Measurements from ENCODE around the gene DNMT3A.

The DNMT3A gene

DNA sequence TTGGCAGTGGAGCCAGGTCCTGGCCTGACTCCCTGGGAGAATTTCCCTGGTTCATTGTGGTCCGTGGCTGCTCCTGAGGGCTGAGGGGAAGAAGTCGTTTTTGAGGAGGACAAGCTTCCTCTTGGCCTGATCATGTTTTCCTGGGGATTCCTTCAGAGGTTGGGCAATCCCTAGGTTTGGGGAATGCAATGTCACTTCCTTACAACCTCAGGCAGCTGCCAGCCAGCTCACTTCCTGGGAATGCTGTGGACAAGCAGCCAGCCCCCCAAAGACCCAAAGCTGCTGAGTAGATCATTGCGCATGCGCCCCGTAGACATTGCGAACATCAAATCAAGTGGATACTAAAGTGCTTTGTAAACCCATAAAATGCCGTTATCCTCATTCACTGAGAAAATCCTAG lies 7.7 kb upstream of the DNMT3A start:
- TF ChIP-seq, protein P1, sequence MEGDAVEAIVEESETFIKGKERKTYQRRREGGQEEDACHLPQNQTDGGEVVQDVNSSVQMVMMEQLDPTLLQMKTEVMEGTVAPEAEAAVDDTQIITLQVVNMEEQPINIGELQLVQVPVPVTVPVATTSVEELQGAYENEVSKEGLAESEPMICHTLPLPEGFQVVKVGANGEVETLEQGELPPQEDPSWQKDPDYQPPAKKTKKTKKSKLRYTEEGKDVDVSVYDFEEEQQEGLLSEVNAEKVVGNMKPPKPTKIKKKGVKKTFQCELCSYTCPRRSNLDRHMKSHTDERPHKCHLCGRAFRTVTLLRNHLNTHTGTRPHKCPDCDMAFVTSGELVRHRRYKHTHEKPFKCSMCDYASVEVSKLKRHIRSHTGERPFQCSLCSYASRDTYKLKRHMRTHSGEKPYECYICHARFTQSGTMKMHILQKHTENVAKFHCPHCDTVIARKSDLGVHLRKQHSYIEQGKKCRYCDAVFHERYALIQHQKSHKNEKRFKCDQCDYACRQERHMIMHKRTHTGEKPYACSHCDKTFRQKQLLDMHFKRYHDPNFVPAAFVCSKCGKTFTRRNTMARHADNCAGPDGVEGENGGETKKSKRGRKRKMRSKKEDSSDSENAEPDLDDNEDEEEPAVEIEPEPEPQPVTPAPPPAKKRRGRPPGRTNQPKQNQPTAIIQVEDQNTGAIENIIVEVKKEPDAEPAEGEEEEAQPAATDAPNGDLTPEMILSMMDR (IDR thresholded peaks at IDR 0.05; ENCODE audit: low read depth, low read length): no peak
- no peak overlapping the region for H3K4me3 ChIP-seq (replicated peaks in 1 of 2; ENCODE audit: low read depth in 2 of 2, low read length in 2 of 2)
- DNase-seq (ENCODE audit: low read depth in 2 of 2): peak; percentile 64 to 76

DNA sequence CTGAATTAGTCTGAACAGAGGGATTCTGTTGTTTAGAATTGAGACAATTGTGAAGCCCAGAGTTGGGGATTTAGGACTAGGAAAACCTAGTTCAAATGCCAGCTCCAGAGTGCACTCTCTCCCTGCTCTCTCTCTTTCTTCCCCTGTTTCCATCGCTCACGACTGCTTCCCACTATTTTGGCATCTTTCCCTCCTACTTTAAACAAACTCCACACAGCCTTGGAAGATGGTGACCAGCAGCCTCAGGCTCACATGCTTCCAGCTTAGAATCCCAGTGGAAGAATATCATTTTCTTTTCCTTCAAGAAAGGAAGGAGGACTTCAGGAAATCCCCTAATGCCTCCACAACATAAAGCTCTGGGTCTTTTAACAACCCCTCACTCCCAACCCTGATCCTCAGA lies 6.1 kb upstream of the DNMT3A start:
- no peak for DNase-seq (ENCODE audit: low read depth in 2 of 2)
- TF ChIP-seq, protein P1 (IDR thresholded peaks at IDR 0.05; ENCODE audit: low read depth, low read length): no peak
- no peak overlapping the region for H3K4me3 ChIP-seq (replicated peaks in 1 of 2; ENCODE audit: low read depth in 2 of 2, low read length in 2 of 2)

DNA sequence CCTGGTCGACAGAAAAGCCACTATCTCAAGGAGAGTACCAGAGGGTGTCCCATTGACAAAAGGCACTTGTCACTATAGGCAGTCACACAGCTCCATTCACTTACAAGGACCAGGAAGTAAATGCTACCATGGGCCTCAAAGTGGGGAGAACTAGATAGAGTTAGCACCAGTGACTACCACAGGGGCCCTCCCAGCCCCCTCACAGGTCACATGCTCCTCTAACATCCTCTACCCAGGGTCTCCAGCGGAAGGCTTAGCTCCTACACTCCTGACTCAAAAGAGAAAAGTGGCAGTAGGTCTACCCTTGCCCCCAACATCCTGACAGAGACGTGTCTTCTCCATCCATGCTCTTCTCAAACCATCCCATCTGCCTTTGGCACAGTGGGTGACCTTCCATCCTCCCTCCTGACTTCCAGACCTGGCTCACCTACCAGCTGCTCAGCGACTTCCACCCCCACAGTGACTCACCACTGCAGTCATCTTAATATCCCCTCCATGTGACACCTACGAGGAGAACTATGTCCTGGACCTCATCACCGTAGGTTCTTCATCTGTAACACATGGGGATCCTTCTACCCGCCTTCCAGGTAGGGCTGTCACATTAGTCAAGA lies 5.6 kb upstream of the DNMT3A start:
- H3K4me3 ChIP-seq (replicated peaks in 1 of 2; ENCODE audit: low read depth in 2 of 2, low read length in 2 of 2): no peak overlapping the region
- DNase-seq (ENCODE audit: low read depth in 2 of 2): peak in 1 of 2 donors; percentile 33
- TF ChIP-seq, protein P1 (IDR thresholded peaks at IDR 0.05; ENCODE audit: low read depth, low read length): no peak

DNA sequence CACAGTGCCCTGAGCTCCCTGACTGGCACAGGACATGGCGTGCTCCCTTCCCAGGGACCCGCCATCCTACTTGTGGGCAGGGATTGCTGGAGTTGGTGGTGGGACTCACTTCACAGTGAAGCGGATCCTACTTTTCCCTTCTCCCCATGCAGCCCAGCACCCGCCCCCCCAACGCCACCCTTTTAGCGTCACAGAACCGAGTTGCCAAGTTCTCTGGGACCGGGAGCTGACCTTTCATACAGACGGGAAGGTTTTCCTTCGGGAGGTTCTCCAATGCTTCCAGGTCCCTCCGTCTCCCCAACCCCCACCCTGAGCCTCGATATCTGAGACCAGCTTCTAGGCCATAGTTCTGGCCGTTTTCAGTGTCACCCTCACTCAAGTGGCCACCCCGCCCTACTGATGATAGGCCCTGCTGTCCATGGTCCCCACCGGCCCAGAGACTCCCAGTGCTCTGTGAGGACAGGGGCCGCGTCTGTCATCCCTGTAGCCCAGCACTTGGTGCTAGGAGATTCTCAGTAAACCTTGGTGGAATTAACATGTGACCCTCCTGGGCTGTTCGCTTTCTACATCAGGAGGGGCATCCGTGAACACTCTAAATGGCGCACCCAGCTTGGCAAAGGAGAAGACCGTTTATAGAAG lies 1.6 kb upstream of the DNMT3A start:
- DNase-seq (ENCODE audit: low read depth in 2 of 2): no peak
- no peak overlapping the region for H3K4me3 ChIP-seq (replicated peaks in 1 of 2; ENCODE audit: low read depth in 2 of 2, low read length in 2 of 2)
- TF ChIP-seq, protein P1 (IDR thresholded peaks at IDR 0.05; ENCODE audit: low read depth, low read length): no peak

DNA sequence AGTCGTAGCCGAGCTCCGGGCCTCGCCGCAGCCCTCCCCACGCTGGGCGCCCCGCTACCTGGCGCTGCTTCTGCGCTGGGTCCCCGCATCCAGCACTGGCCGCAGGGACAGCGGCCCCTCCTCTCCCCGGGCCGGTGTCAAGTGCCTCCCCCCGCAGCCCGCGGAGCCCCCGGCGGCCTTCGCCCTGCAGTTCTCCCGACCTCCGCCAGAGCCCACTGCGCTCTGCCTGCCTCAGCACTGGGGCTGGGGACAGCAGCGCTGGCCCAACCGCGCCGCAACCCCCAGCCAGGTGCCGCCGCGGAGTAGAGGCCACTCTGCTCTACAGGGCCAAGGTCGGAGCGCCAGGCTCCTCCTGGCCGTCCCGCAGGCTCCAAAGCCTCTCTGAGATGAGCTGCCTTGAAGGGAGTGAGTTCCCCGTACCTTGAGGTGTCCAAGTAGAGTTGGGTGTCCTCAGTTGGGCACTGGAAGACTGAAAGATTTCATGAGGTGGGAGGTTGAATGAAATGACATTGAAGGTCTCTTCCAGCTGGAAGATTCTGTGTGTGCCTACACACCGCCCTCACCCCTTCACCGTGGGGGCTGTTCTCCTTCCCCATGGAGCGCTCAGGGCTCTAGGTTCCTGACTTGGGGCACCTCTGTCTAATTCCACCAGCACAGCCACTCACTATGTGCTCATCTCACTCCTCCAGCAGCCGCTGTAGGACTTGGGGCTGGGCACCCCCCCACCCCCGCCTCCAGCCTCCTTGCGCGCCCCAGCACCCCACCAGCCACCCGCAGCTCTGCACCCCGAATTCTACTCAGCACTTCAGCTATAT lies 854 bp upstream of the DNMT3A start:
- peak overlapping the region; percentile 35 to 62 for H3K4me3 ChIP-seq (replicated peaks in 1 of 2; ENCODE audit: low read depth in 2 of 2, low read length in 2 of 2)
- TF ChIP-seq, protein P1 (IDR thresholded peaks at IDR 0.05; ENCODE audit: low read depth, low read length): peak; percentile 86
- DNase-seq (ENCODE audit: low read depth in 2 of 2): peak; percentile 73 to 87

DNA sequence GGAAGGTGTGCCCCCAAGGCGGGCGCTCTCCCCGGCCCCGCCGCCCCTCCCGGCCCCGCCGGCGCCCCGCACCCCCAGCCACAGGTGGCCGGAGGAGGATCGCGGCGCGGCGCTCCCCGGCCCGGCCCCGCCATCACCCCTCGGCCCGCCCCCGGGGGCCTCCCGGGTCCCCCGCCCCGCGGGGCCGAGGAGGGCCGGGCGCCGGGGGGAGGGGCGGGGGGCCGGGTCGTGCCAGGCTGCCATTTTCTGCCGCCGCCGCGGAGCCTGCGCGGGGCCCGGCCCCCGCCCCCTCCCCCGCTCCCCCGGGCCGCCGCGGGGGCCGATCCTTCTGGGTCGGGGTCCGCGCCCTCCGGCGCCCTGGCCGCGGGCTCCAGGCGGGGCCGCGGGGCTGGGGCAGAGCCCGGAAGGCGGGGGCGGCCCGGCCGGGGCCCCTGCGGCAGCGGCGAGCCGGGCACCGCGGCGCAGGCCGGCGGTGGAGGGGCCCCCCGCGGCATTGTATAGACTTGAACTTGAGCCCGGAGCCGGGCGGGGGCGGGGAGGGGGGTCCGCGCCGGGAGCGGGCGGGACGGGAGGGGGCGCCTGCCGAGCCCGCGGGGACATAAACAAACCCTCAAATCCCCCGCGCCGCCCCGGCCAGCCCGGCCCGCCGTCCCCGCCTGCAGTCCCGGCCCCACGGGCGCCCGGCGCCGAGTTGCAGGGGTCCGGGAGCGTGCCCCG lies 556 bp downstream of the DNMT3A start:
- DNase-seq (ENCODE audit: low read depth in 2 of 2): no peak
- TF ChIP-seq, protein P1 (IDR thresholded peaks at IDR 0.05; ENCODE audit: low read depth, low read length): no peak
- H3K4me3 ChIP-seq (replicated peaks in 1 of 2; ENCODE audit: low read depth in 2 of 2, low read length in 2 of 2): peak overlapping the region; percentile 58 to 62
